ENCODE data around the gene LITAFD. TPM values are rescaled to one million over a fixed set of nuclear protein-coding genes. Genes with fewer than 3 reads are reported as not detected.

The LITAFD gene
- total and polyA plus RNA-seq, 3 donors from 2014 or later, result 2.2 to 10.5 (median 3.8) TPM

- Histone ChIP-seq H3K9me3 (no peaks in the 10 kb centered on the region), H3K4me3 (no peak overlapping the region), H3K27me3 (no peaks in the 10 kb centered on the region), H3K36me3 (ENCODE audit: low read depth, missing control alignments) (no peaks in the 10 kb centered on the region), H3K4me1 (no peaks in the 10 kb centered on the region), H3K27ac (no peak overlapping the region)
- 85 to 87% methylated on average over 9 of the region's 9 CpGs for whole genome bisulfite sequencing, 2 donors
- TF ChIP-seq CTCF (IDR thresholded peaks at IDR 0.05), result no peak
- no peak for TF ChIP-seq POLR2A (IDR thresholded peaks at IDR 0.05)
- intact Hi-C loops (cut with DNase I; ENCODE audit: low total_unique reads), result no loop called here
- no peak for DNase-seq
These were observed 17.7 kb downstream of the LITAFD start for GRCh38 chr16:8899709-8900317.

- no peaks in the 10 kb centered on the region for H3K27me3 ChIP-seq
- H3K27ac ChIP-seq, result no peak overlapping the region
- DNase-seq, result no peak
- no peaks in the 10 kb centered on the region for H3K9me3 ChIP-seq
- H3K4me1 ChIP-seq, result no peaks in the 10 kb centered on the region
- intact Hi-C loops (cut with DNase I; ENCODE audit: low total_unique reads), result no loop called here
- H3K4me3 ChIP-seq, result no peak overlapping the region
- H3K36me3 ChIP-seq (ENCODE audit: low read depth, missing control alignments), result no peaks in the 10 kb centered on the region
- TF ChIP-seq CTCF (IDR thresholded peaks at IDR 0.05) (no peak), POLR2A (IDR thresholded peaks at IDR 0.05) (no peak)
- WGBS, 2 donors, result 62 to 67% methylated on average over 5 of the region's 5 CpGs
These were observed 18.2 kb downstream of the LITAFD start for GRCh38 chr16:8900343-8900742.

- Histone ChIP-seq H3K9me3 (no peaks in the 10 kb centered on the region), H3K36me3 (ENCODE audit: low read depth, missing control alignments) (no peaks in the 10 kb centered on the region), H3K27ac (no peak overlapping the region), H3K4me1 (no peaks in the 10 kb centered on the region), H3K27me3 (no peaks in the 10 kb centered on the region), H3K4me3 (no peak overlapping the region)
- TF ChIP-seq CTCF (IDR thresholded peaks at IDR 0.05) (no peak), POLR2A (IDR thresholded peaks at IDR 0.05) (no peak)
- DNase-seq, result no peak
- intact Hi-C loops (cut with DNase I; ENCODE audit: low total_unique reads), result no loop called here
- 80 to 87% methylated on average over 13 of the region's 13 CpGs for WGBS, 2 donors
These were observed 19.2 kb downstream of the LITAFD start for GRCh38 chr16:8901320-8901861.

GRCh38 chr16:8903004-8903403 is 20.9 kb downstream of the LITAFD start:
- Histone ChIP-seq H3K4me1 (no peaks in the 10 kb centered on the region), H3K9me3 (no peaks in the 10 kb centered on the region), H3K27me3 (no peaks in the 10 kb centered on the region), H3K36me3 (ENCODE audit: low read depth, missing control alignments) (no peaks in the 10 kb centered on the region), H3K27ac (no peak overlapping the region), H3K4me3 (no peak overlapping the region)
- WGBS, 2 donors, result 90 to 97% methylated on average over 9 of the region's 9 CpGs
- no peak for DNase-seq
- TF ChIP-seq CTCF (IDR thresholded peaks at IDR 0.05) (peak in 1 of 3 experiments; percentile 9), POLR2A (IDR thresholded peaks at IDR 0.05) (no peak)
- intact Hi-C loops (cut with DNase I; ENCODE audit: low total_unique reads), result no loop called here

GRCh38 chr16:8904018-8904430 is 21.9 kb downstream of the LITAFD start:
- Histone ChIP-seq H3K4me3 (no peak overlapping the region), H3K4me1 (no peaks in the 10 kb centered on the region), H3K36me3 (ENCODE audit: low read depth, missing control alignments) (no peaks in the 10 kb centered on the region), H3K27ac (no peak overlapping the region), H3K27me3 (no peaks in the 10 kb centered on the region), H3K9me3 (no peaks in the 10 kb centered on the region)
- no peak for DNase-seq
- intact Hi-C loops (cut with DNase I; ENCODE audit: low total_unique reads), result no loop called here
- whole genome bisulfite sequencing, 2 donors, result 88 to 92% methylated on average over 8 of the region's 8 CpGs
- TF ChIP-seq CTCF (IDR thresholded peaks at IDR 0.05) (no peak), POLR2A (IDR thresholded peaks at IDR 0.05) (no peak)

Data from testis (tissue), 3 donors.